Measurements from ENCODE around the gene FBXL3. TPM values are rescaled to one million over a fixed set of nuclear protein-coding genes. Genes with fewer than 3 reads are reported as not detected.
A peak's percentile ranks its signal among the peaks of the same experiment; 100 is the strongest.

Gene FBXL3
- total RNA-seq, 1 experiment from 2014 or later: 16.7 TPM

GRCh38 chr13:76992548-76993001 lies 34.4 kb downstream of the FBXL3 start:
- H3K27ac ChIP-seq (ENCODE audit: insufficient read length, low read depth, low read length): peak overlapping the region; percentile 30
- H3K56ac ChIP-seq (ENCODE audit: insufficient read length, low read depth, low read length): no peak overlapping the region
- Mint-ChIP-seq H3K4me3 (peak overlapping the region; percentile 95 to 99), H3K9me3 (no peaks in the 10 kb centered on the region; a peak in 1 of 5 replicates), H3K27me3 (ENCODE audit: low read depth) (peaks cover 9% of the 10 kb centered on the region; the same call in 1 of the 2 replicates), H3K27ac (peak overlapping the region; percentile 93 to 99 (median 98); a peak in 6 of 7 replicates), H3K36me3 (ENCODE audit: insufficient read depth in 1 of 3, low read depth in 3 of 3) (peaks cover 0 to 14% (median 11%) of the 10 kb centered on the region in 3 experiments; a peak in 5 of 7 replicates), H3K4me1 (peaks cover 20% of the 10 kb centered on the region in 2 experiments)
- no peaks in the 10 kb centered on the region; the same call in 1 of the 2 replicates for H3K4me1 ChIP-seq (ENCODE audit: insufficient read depth, low read length)
- H4K5ac ChIP-seq (ENCODE audit: insufficient read length, low read depth, low read length): peak overlapping the region; percentile 93
- H4K20me1 ChIP-seq (ENCODE audit: control insufficient read depth, insufficient read depth, insufficient read length): no peaks in the 10 kb centered on the region
- H3K23ac ChIP-seq (ENCODE audit: insufficient read length, low read depth, low read length): no peak overlapping the region
- no peak overlapping the region for H2BK120ac ChIP-seq (ENCODE audit: low read depth, low read length, poor library complexity, severe bottlenecking)
- H3K18ac ChIP-seq (ENCODE audit: insufficient read length, low read depth, low read length): peak overlapping the region; percentile 90
- no peak overlapping the region for H4K8ac ChIP-seq (replicated peaks; ENCODE audit: insufficient read length, low read depth, low read length)
- peak overlapping the region; percentile 92 for H3K14ac ChIP-seq (ENCODE audit: insufficient read depth, low read length)
- H3K9ac ChIP-seq (ENCODE audit: extremely low read depth, insufficient read length, low read length): peak overlapping the region; percentile 94
- H3K9me3 ChIP-seq (ENCODE audit: control insufficient read depth, low read depth, low read length): no peaks in the 10 kb centered on the region
- no peaks in the 10 kb centered on the region for H3K79me1 ChIP-seq (ENCODE audit: insufficient read depth, low read depth, low read length, poor library complexity, severe bottlenecking)
- no peak for DNase-seq
- no peak overlapping the region for H2BK5ac ChIP-seq (ENCODE audit: insufficient read length, low read length)
- no peak overlapping the region for H2BK12ac ChIP-seq (ENCODE audit: insufficient read length, low read depth, low read length)
- H3K79me2 ChIP-seq (ENCODE audit: insufficient read depth, low read length): no peaks in the 10 kb centered on the region
- WGBS (ENCODE audit: extremely low coverage, insufficient read length, low lambda C conversion rate): no CpG with 5 or more reads among the region's 20 CpGs
- no peak overlapping the region for H3T11ph ChIP-seq (ENCODE audit: low read length)
- H2BK20ac ChIP-seq (ENCODE audit: low read depth, low read length, poor library complexity, severe bottlenecking): no peak overlapping the region
- H3K4ac ChIP-seq (ENCODE audit: low read depth, low read length): no peak overlapping the region
- TF ChIP-seq CTCF (conservative IDR thresholded peaks at IDR 0.05): no peak
- H3K4me2 ChIP-seq (ENCODE audit: insufficient read depth, insufficient read length, low read length): peak overlapping the region; percentile 88
- H3K23me2 ChIP-seq (ENCODE audit: insufficient read length, low read depth, low read length, poor library complexity, severe bottlenecking): peaks cover 8% of the 10 kb centered on the region
- H2AK5ac ChIP-seq (ENCODE audit: insufficient read length, low read length): no peak overlapping the region
- no peak overlapping the region for H2BK15ac ChIP-seq (ENCODE audit: low read depth, low read length)
- no peaks in the 10 kb centered on the region for H3K27me3 ChIP-seq (ENCODE audit: insufficient read depth, low read length)
- H2AFZ ChIP-seq (ENCODE audit: low read length): no peak overlapping the region
- H4K91ac ChIP-seq (ENCODE audit: insufficient read length, low read depth, low read length): no peak overlapping the region

Data from H9 (cell line).